Astrocyte (in vitro differentiated cells and primary cell): ENCODE data around the gene AP1M1.

Experiments
- EZH2 ChIP-seq: IDR thresholded peaks from 2 replicates; pipeline ENCODE4 v1.6.1; 2012; ENCODE audit warnings: mild to moderate bottlenecking, low read length, inconsistent platforms; ENCODE audit not compliant: insufficient read depth
- TF ChIP-seq, protein P1 (sequence below): IDR thresholded peaks from 2 replicates; pipeline ENCODE4 v1.5.1; 2011; ENCODE audit warnings: low read depth, mild to moderate bottlenecking, inconsistent platforms, low read length, moderate library complexity; ENCODE audit not compliant: insufficient read depth

DNA sequence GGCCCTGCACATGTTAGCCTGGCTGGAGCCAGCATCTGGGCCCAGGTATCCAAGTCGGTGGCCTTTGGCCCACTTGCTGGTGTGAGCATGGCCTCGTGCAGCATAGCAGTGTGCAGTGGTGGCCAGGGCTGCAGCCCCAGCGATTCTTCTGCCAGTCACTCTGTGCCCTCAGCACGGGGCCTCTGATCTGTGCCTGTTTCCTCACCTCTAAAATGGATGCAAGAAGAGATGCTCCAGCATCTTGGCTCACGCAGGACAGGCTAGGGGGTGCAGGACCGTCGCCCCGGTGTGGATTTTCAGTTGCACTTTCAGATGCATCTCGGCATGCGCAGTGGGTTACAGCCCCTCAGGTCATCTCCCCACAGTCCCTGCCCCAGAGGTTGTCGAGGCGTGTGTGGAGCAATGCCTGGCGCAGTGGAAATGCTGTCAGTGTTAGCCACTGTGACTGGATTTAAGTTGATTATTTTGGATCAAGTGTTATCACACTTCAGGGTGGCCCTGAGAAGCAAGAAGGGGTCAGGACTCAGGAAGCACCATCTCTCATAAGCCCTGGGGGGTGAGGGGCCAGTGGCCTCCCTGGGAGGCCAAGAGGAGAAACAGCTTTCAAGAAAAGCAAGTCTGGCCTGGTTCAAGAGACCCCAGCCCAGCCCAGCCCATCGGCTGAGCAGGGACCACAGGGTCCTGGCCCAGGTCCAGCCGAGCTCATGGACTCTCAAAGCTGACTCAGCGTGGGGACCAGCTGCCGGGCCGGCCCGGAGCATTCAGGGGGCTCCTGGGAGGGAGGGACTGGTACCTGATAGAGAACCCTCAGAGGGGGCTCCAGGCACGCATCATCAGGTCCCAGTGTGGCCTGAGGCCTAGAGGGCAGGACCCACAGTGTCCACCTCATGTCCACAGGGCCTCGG is 27.8 kb downstream of the AP1M1 start:
- TF ChIP-seq, protein P1, sequence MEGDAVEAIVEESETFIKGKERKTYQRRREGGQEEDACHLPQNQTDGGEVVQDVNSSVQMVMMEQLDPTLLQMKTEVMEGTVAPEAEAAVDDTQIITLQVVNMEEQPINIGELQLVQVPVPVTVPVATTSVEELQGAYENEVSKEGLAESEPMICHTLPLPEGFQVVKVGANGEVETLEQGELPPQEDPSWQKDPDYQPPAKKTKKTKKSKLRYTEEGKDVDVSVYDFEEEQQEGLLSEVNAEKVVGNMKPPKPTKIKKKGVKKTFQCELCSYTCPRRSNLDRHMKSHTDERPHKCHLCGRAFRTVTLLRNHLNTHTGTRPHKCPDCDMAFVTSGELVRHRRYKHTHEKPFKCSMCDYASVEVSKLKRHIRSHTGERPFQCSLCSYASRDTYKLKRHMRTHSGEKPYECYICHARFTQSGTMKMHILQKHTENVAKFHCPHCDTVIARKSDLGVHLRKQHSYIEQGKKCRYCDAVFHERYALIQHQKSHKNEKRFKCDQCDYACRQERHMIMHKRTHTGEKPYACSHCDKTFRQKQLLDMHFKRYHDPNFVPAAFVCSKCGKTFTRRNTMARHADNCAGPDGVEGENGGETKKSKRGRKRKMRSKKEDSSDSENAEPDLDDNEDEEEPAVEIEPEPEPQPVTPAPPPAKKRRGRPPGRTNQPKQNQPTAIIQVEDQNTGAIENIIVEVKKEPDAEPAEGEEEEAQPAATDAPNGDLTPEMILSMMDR, result no peak
- TF ChIP-seq EZH2, result no peak
